Adrenal gland (tissue), 5 donors: ENCODE measurements around the gene MAP2K5.

Experiments used
- CTCF ChIP-seq, 6 experiments: fragments of 450-650 bp in 4 of 6; fragments of 200-600 bp in 2 of 6; sonication (generic) in 1 of 6; IDR thresholded peaks; 1 replicate in 5 of 6; 2 replicates in 1 of 6; pipeline versions ENCODE4 v1.5.1 to v1.8.0; 2016 to 2021; ENCODE audit warnings: antibody characterized with exemption in 6 of 6, mild to moderate bottlenecking in 2 of 6, moderate library complexity in 1 of 6
- POLR2A ChIP-seq, 2 donors: fragments of 450-650 bp; IDR thresholded peaks; one replicate each; pipeline ENCODE4 v1.6.1; 2017; ENCODE audit warnings: antibody characterized with exemption in 2 of 2, mild to moderate bottlenecking in 2 of 2, moderate library complexity in 1 of 2
- donor health status: DM: no; HTN: no; CAD: no.

- TF ChIP-seq CTCF (IDR thresholded peaks at IDR 0.05), result no peak
- TF ChIP-seq POLR2A (IDR thresholded peaks at IDR 0.05), result no peak
These were observed 46.9 kb upstream of the MAP2K5 start for GRCh38 chr15:67495585-67495984.
